ENCODE data around the gene KCNJ2.

- no peak for TF ChIP-seq EZH2 (IDR thresholded peaks at IDR 0.05)
- TF ChIP-seq CTCF (IDR thresholded peaks at IDR 0.05), result no peak
- TF ChIP-seq EZH2phosphoT487 (IDR thresholded peaks at IDR 0.05), result no peak
Measured at GRCh38 chr17:70172923-70173322, 3.6 kb downstream of the KCNJ2 start.

All from neural progenitor cell (in vitro differentiated cells).